ENCODE results near the gene USF3. TPM values are rescaled to one million over a fixed set of nuclear protein-coding genes. Genes with fewer than 3 reads are reported as not detected.
A peak's percentile ranks its signal among the peaks of the same experiment; 100 is the strongest.

The USF3 gene
- polyA plus RNA-seq, result 13.7 and 15.4 TPM in 2 replicates
- 19.5 and 29.1 TPM in 2 replicates for polyA minus RNA-seq

- Histone ChIP-seq H3K36me3 (ENCODE audit: insufficient read depth, low read length) (no peaks in the 10 kb centered on the region), H3K9me2 (ENCODE audit: insufficient read depth, low read length) (no peaks in the 10 kb centered on the region), H3K9me3 (ENCODE audit: low read length) (no peaks in the 10 kb centered on the region), H3K4me3 (ENCODE audit: low read length) (peak within 1 kb of the TSS; percentile 77), H4K20me1 (ENCODE audit: insufficient read depth) (no peaks in the 10 kb centered on the region), H3F3A (ENCODE audit: insufficient read depth, low read length, poor library complexity, severe bottlenecking) (no peaks in the 10 kb centered on the region), H3K27ac (ENCODE audit: low read length) (peak within 1 kb of the TSS; percentile 75), H3K4me2 (ENCODE audit: low read length) (peak within 1 kb of the TSS; percentile 88), H3K27me3 (ENCODE audit: insufficient read depth, low read depth, low read length) (no peaks in the 10 kb centered on the region), H3K79me2 (replicated peaks; ENCODE audit: insufficient read depth, low read length) (peaks cover 33% of the 10 kb centered on the region), H2AFZ (ENCODE audit: low read depth, low read length) (peak within 1 kb of the TSS; percentile 94), H3K9ac (ENCODE audit: low read length) (peak within 1 kb of the TSS; percentile 81)
- TF ChIP-seq MXI1 (conservative IDR thresholded peaks at IDR 0.05; ENCODE audit: poor library complexity, severe bottlenecking) (peak; percentile 72), SMC3 (conservative IDR thresholded peaks at IDR 0.05; ENCODE audit: poor library complexity) (peak; percentile 23), TAF1 (IDR thresholded peaks at IDR 0.05; ENCODE audit: low read depth) (no peak), RAD21 (conservative IDR thresholded peaks at IDR 0.05) (no peak)
- TF ChIP-seq, protein P1, sequence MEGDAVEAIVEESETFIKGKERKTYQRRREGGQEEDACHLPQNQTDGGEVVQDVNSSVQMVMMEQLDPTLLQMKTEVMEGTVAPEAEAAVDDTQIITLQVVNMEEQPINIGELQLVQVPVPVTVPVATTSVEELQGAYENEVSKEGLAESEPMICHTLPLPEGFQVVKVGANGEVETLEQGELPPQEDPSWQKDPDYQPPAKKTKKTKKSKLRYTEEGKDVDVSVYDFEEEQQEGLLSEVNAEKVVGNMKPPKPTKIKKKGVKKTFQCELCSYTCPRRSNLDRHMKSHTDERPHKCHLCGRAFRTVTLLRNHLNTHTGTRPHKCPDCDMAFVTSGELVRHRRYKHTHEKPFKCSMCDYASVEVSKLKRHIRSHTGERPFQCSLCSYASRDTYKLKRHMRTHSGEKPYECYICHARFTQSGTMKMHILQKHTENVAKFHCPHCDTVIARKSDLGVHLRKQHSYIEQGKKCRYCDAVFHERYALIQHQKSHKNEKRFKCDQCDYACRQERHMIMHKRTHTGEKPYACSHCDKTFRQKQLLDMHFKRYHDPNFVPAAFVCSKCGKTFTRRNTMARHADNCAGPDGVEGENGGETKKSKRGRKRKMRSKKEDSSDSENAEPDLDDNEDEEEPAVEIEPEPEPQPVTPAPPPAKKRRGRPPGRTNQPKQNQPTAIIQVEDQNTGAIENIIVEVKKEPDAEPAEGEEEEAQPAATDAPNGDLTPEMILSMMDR (IDR thresholded peaks at IDR 0.05; ENCODE audit: poor library complexity, severe bottlenecking), result peak; percentile 27
Measured at GRCh38 chr3:113695786-113696645, at the start of gene USF3. Gene USF3 (minus strand): TSS chr3:113696642. CDS start chr3:113674878, 21,764 bp downstream.

GRCh38 chr3:113745756-113746547, 49.5 kb upstream of the USF3 start, which contains the start of gene NAA50:
Gene NAA50 (minus strand): TSS chr3:113746249. CDS start chr3:113745949, 300 bp downstream.
- peaks cover 4% of the 10 kb centered on the region for H3F3A ChIP-seq (ENCODE audit: insufficient read depth, low read length, poor library complexity, severe bottlenecking)
- no peaks in the 10 kb centered on the region for H3K36me3 ChIP-seq (ENCODE audit: insufficient read depth, low read length)
- H3K27me3 ChIP-seq (ENCODE audit: insufficient read depth, low read depth, low read length), result no peaks in the 10 kb centered on the region
- peak within 1 kb of the TSS; percentile 99 for H3K27ac ChIP-seq (ENCODE audit: low read length)
- H3K4me3 ChIP-seq (ENCODE audit: low read length), result peak within 1 kb of the TSS; percentile 89
- TF ChIP-seq EP300 (conservative IDR thresholded peaks at IDR 0.05; ENCODE audit: poor library complexity, severe bottlenecking), result peak; percentile 67
- TF ChIP-seq, protein P2, sequence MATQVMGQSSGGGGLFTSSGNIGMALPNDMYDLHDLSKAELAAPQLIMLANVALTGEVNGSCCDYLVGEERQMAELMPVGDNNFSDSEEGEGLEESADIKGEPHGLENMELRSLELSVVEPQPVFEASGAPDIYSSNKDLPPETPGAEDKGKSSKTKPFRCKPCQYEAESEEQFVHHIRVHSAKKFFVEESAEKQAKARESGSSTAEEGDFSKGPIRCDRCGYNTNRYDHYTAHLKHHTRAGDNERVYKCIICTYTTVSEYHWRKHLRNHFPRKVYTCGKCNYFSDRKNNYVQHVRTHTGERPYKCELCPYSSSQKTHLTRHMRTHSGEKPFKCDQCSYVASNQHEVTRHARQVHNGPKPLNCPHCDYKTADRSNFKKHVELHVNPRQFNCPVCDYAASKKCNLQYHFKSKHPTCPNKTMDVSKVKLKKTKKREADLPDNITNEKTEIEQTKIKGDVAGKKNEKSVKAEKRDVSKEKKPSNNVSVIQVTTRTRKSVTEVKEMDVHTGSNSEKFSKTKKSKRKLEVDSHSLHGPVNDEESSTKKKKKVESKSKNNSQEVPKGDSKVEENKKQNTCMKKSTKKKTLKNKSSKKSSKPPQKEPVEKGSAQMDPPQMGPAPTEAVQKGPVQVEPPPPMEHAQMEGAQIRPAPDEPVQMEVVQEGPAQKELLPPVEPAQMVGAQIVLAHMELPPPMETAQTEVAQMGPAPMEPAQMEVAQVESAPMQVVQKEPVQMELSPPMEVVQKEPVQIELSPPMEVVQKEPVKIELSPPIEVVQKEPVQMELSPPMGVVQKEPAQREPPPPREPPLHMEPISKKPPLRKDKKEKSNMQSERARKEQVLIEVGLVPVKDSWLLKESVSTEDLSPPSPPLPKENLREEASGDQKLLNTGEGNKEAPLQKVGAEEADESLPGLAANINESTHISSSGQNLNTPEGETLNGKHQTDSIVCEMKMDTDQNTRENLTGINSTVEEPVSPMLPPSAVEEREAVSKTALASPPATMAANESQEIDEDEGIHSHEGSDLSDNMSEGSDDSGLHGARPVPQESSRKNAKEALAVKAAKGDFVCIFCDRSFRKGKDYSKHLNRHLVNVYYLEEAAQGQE (IDR thresholded peaks at IDR 0.05; ENCODE audit: borderline replicate concordance), result no peak
- peak; percentile 34 for TF ChIP-seq SMC3 (conservative IDR thresholded peaks at IDR 0.05; ENCODE audit: poor library complexity)
- no peak for TF ChIP-seq TAF1 (IDR thresholded peaks at IDR 0.05; ENCODE audit: low read depth)
- peak; percentile 81 for TF ChIP-seq POLR2AphosphoS5 (IDR thresholded peaks at IDR 0.05)
- TF ChIP-seq MXI1 (conservative IDR thresholded peaks at IDR 0.05; ENCODE audit: poor library complexity, severe bottlenecking), result peak; percentile 96
- TF ChIP-seq, protein P1 (IDR thresholded peaks at IDR 0.05; ENCODE audit: poor library complexity, severe bottlenecking), result no peak
- no peak for TF ChIP-seq RAD21 (conservative IDR thresholded peaks at IDR 0.05)
- TF ChIP-seq EZH2 (IDR thresholded peaks at IDR 0.05; ENCODE audit: borderline replicate concordance, insufficient read depth, low read length, poor library complexity, severe bottlenecking), result no peak
- peak within 1 kb of the TSS; percentile 99 for H2AFZ ChIP-seq (ENCODE audit: low read depth, low read length)
- no peaks in the 10 kb centered on the region for H4K20me1 ChIP-seq (ENCODE audit: insufficient read depth)
- no peaks in the 10 kb centered on the region for H3K9me2 ChIP-seq (ENCODE audit: insufficient read depth, low read length)
- H3K79me2 ChIP-seq (replicated peaks; ENCODE audit: insufficient read depth, low read length), result peaks cover 76% of the 10 kb centered on the region
- H3K4me2 ChIP-seq (ENCODE audit: low read length), result peak within 1 kb of the TSS; percentile 96
- H3K9ac ChIP-seq (ENCODE audit: low read length), result peak within 1 kb of the TSS; percentile 94
- H3K9me3 ChIP-seq (ENCODE audit: low read length), result no peaks in the 10 kb centered on the region

All from neural cell (in vitro differentiated cells).